HCT116 (cell line): ENCODE data around the gene STRBP. TPM values are rescaled to one million over a fixed set of nuclear protein-coding genes. Genes with fewer than 3 reads are reported as not detected.

Source experiments
- ATAC-seq: fragments of 200-7000 bp; cut with Tn5 transposase; 2 replicates; pipeline ENCODE4 v1.9.1; 2020; ENCODE audit warnings: mild to moderate bottlenecking, moderate library complexity
- BruUV-seq: library from RNA; stranded (reverse); fragments of 400-500 nt; replicated peaks from 2 replicates; lab custom pipeline; 2021; lab: Mats Ljungman, UMichigan
- CTCF ChIA-PET: fragments of 300-600 bp; sonication (Branson Sonifier 250); formaldehyde crosslinking; loops from one replicate; lab custom pipeline; 2021; ENCODE audit warnings: antibody characterized with exemption; lab: Charles Lee
- POLR2A ChIA-PET: fragments of 300-600, 350-600 bp; sonication (Branson Sonifier 250); formaldehyde crosslinking; loops from one replicate; lab custom pipeline; 2021; ENCODE audit warnings: antibody characterized with exemption; lab: Charles Lee
- RAD21 ChIA-PET, 2 experiments: fragments of 300-600 bp; sonication (Branson Sonifier 250); formaldehyde crosslinking; loops; one replicate each; lab custom pipeline; 2023; ENCODE audit warnings: low total read pairs in 2 of 2; ENCODE audit not compliant: uncharacterized antibody in 2 of 2, unreplicated experiment in 2 of 2, low non-redundant PET in 1 of 2; lab: Charles Lee
- DNase-seq: peaks from one replicate; pipeline ENCODE4 v3.0.0-alpha.2; 2010; ENCODE audit warnings: low read depth, low spot score
- H2AFZ ChIP-seq: fragments of 200-600 bp; shearing (Covaris generic), sonication (generic); 2 replicates; pipeline ENCODE4 v1.6.1; 2017; ENCODE audit warnings: low read depth, mixed run types, mixed read lengths, antibody characterized with exemption, low read length; ENCODE audit not compliant: poor library complexity, severe bottlenecking
- H3K27ac ChIP-seq: 2 replicates; pipeline ENCODE4 v1.5.1; 2012; ENCODE audit warnings: low read depth, low read length
- H3K27me3 ChIP-seq: fragments of 200-600 bp; sonication (generic); 2 replicates; pipeline ENCODE4 v1.6.1; 2016; ENCODE audit warnings: mixed run types, low read length, mixed read lengths; ENCODE audit not compliant: insufficient read depth
- H3K36me3 ChIP-seq, 2 experiments: fragments of 200-500 bp in 1 of 2; fragments of 200-600 bp in 1 of 2; sonication (Bioruptor generic) in 1 of 2; sonication (generic) in 1 of 2; 2 replicates each; pipeline versions ENCODE4 v1.5.1 to v1.6.1; 2014 to 2016; ENCODE audit warnings: low read length in 2 of 2, inconsistent platforms in 1 of 2, mixed read lengths in 1 of 2, mixed run types in 1 of 2; ENCODE audit not compliant: insufficient read depth in 2 of 2, control insufficient read depth in 1 of 2
- H3K4me1 ChIP-seq, 2 experiments: fragments of 200-600 bp in 1 of 2; sonication (generic) in 1 of 2; 2 replicates each; pipeline versions ENCODE4 v1.5.1 to v1.6.1; 2012 to 2017; ENCODE audit warnings: low read length in 2 of 2, inconsistent platforms in 1 of 2, mild to moderate bottlenecking in 1 of 2, mixed read lengths in 1 of 2, mixed run types in 1 of 2, moderate library complexity in 1 of 2; ENCODE audit not compliant: insufficient read depth in 2 of 2, control insufficient read depth in 1 of 2
- H3K4me2 ChIP-seq: fragments of 200-600 bp; sonication (generic); 2 replicates; pipeline ENCODE4 v1.6.1; 2017; ENCODE audit warnings: mixed run types, low read length, mixed read lengths
- H3K4me3 ChIP-seq, 2 experiments: fragments of 200-600 bp in 1 of 2; sonication (generic) in 1 of 2; replicated peaks in 1 of 2; 2 replicates each; pipeline ENCODE4 v1.5.1; 2011 to 2016; ENCODE audit warnings: low read length in 2 of 2, control low read depth in 1 of 2, low read depth in 1 of 2, mild to moderate bottlenecking in 1 of 2, mixed read lengths in 1 of 2, mixed run types in 1 of 2
- H3K79me2 ChIP-seq: fragments of 200-600 bp; sonication (generic); 2 replicates; pipeline ENCODE4 v1.6.1; 2017; ENCODE audit warnings: mild to moderate bottlenecking, mixed run types, low read length, moderate library complexity, mixed read lengths; ENCODE audit not compliant: insufficient read depth
- H3K9ac ChIP-seq: fragments of 200-600 bp; sonication (generic); 2 replicates; pipeline ENCODE4 v1.6.1; 2016; ENCODE audit warnings: low read length, mixed read lengths
- H3K9me2 ChIP-seq: fragments of 200-600 bp; sonication (generic), shearing (Covaris generic); 2 replicates; pipeline ENCODE4 v1.6.1; 2017; ENCODE audit warnings: mixed run types, mild to moderate bottlenecking, moderate library complexity; ENCODE audit not compliant: insufficient read depth
- H3K9me3 ChIP-seq, 2 experiments: fragments of 200-500 bp in 1 of 2; fragments of 200-600 bp in 1 of 2; sonication (Bioruptor generic) in 1 of 2; sonication (generic) in 1 of 2; 2 replicates each; pipeline ENCODE4 v1.6.1; 2014 to 2017; ENCODE audit warnings: low read length in 2 of 2, mixed read lengths in 2 of 2, inconsistent platforms in 1 of 2, low read depth in 1 of 2, mild to moderate bottlenecking in 1 of 2, mixed run types in 1 of 2, moderate library complexity in 1 of 2; ENCODE audit not compliant: control insufficient read depth in 1 of 2, insufficient read depth in 1 of 2
- H4K20me1 ChIP-seq: fragments of 200-600 bp; sonication (generic), shearing (Covaris generic); 2 replicates; pipeline ENCODE4 v1.6.1; 2017; ENCODE audit warnings: mixed run types, mild to moderate bottlenecking, moderate library complexity; ENCODE audit not compliant: insufficient read depth
- ATF3 ChIP-seq: IDR thresholded peaks from 2 replicates; pipeline ENCODE4 v1.6.1; 2012
- CBX3 ChIP-seq: IDR thresholded peaks from 2 replicates; pipeline ENCODE4 v1.6.1; 2012; ENCODE audit warnings: low read depth
- EGR1 ChIP-seq: IDR thresholded peaks from 2 replicates; pipeline ENCODE4 v1.6.1; 2012; ENCODE audit warnings: low read depth
- ELF1 ChIP-seq: IDR thresholded peaks from 2 replicates; pipeline ENCODE4 v1.6.1; 2012; ENCODE audit warnings: low read depth, borderline replicate concordance
- EZH2 ChIP-seq: fragments of 200-600 bp; sonication (generic); IDR thresholded peaks from 2 replicates; pipeline ENCODE4 v1.6.1; 2017; ENCODE audit warnings: antibody characterized with exemption, mixed run types
- EZH2phosphoT487 ChIP-seq: fragments of 200-600 bp; IDR thresholded peaks from 2 replicates; pipeline ENCODE4 v1.6.1; 2018; ENCODE audit warnings: antibody characterized with exemption, borderline replicate concordance
- POLR2A ChIP-seq: IDR thresholded peaks from 2 replicates; pipeline ENCODE4 v1.7.0; 2011; ENCODE audit warnings: borderline replicate concordance; ENCODE audit not compliant: insufficient read depth, insufficient read length; ENCODE audit errors: extremely low read depth
- POLR2AphosphoS5 ChIP-seq: IDR thresholded peaks from 2 replicates; pipeline ENCODE4 v1.6.1; 2011; ENCODE audit warnings: mild to moderate bottlenecking, low read depth, low read length, moderate library complexity
- RAD21 ChIP-seq: IDR thresholded peaks from 2 replicates; pipeline ENCODE4 v1.6.1; 2012; ENCODE audit warnings: low read depth, mild to moderate bottlenecking
- REST ChIP-seq: IDR thresholded peaks from 2 replicates; pipeline ENCODE4 v1.6.1; 2012; ENCODE audit warnings: low read depth
- SIN3A ChIP-seq: IDR thresholded peaks from 2 replicates; pipeline ENCODE4 v1.6.1; 2012; ENCODE audit warnings: low read depth
- SP1 ChIP-seq: IDR thresholded peaks from 2 replicates; pipeline ENCODE4 v1.6.1; 2012; ENCODE audit warnings: low read depth
- SRF ChIP-seq: IDR thresholded peaks from 2 replicates; pipeline ENCODE4 v1.6.1; 2012; ENCODE audit warnings: low read depth
- TCF7L2 ChIP-seq: IDR thresholded peaks from 2 replicates; pipeline ENCODE4 v1.7.0; 2011; ENCODE audit warnings: borderline replicate concordance, inconsistent platforms; ENCODE audit not compliant: insufficient read depth, insufficient read length; ENCODE audit errors: extremely low read depth
- YY1 ChIP-seq: IDR thresholded peaks from 2 replicates; pipeline ENCODE4 v1.6.1; 2011; ENCODE audit warnings: low read length, low read depth, moderate library complexity, mild to moderate bottlenecking; ENCODE audit not compliant: insufficient replicate concordance; ENCODE audit errors: extremely low read depth
- ZNF274 ChIP-seq: fragments of 200-500 bp; sonication (Bioruptor generic); IDR thresholded peaks from 2 replicates; pipeline ENCODE4 v1.6.1; 2014; ENCODE audit warnings: mild to moderate bottlenecking, low read depth, low read length, inconsistent platforms
- intact Hi-C: fragments of 100-400 bp; cut with micrococcal nuclease; formaldehyde crosslinking; loops from 2 replicates; pipeline ENCODE4 v1.10.0; 2022
- total RNA-seq: library from RNA; stranded (reverse); gene quantifications from one replicate; pipeline ENCODE4 v1.2.1, GENCODE V29; 2021; ENCODE audit not compliant: unreplicated experiment
- TF ChIP-seq, protein P1 (sequence below): IDR thresholded peaks from 2 replicates; pipeline ENCODE4 v1.6.1; 2011; ENCODE audit warnings: mild to moderate bottlenecking, low read length, moderate library complexity; ENCODE audit not compliant: insufficient replicate concordance; ENCODE audit errors: extremely low read depth
- TF ChIP-seq, protein P2 (sequence below): IDR thresholded peaks from 2 replicates; pipeline ENCODE4 v1.6.1; 2012

Gene STRBP
- total RNA-seq, 1 experiment from 2014 or later: 30.4 TPM

DNA sequence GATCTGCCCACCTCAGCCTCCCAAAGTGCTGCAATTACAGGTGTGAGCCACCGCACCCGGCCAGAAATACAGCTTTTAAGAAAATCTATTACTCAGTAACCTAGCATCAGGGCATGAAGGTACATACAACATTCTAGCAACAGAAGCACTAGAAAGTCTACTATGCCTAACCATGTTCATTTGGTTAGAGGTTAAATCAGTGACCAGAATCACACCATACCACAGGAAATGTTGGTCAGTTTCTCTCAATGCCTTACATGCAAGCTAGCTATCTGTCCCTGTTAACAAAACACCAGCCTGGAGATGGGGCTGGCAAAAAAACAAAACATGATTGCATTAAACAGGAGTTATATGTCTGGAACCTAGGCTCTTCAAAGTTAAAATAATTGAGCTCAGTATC is 104.1 kb downstream of the STRBP start:
- ChIA-PET CTCF (no interaction called here), RAD21 (interaction anchor here in 1 of 2 experiments (0.6 kb wide), 1 partner anchor 186 kb away, joined by 3 read pairs; no protein-coding TSS in a partner anchor), POLR2A (no interaction called here)
- Histone ChIP-seq H3K4me1 (no peaks in the 10 kb centered on the region), H3K9me3 (no peaks in the 10 kb centered on the region), H3K27me3 (no peaks in the 10 kb centered on the region), H3K36me3 (no peaks in the 10 kb centered on the region), H3K9ac (no peak overlapping the region), H3K27ac (no peak overlapping the region), H3K9me2 (no peaks in the 10 kb centered on the region), H2AFZ (no peak overlapping the region), H3K4me3 (no peak overlapping the region), H3K4me2 (no peak overlapping the region), H4K20me1 (no peaks in the 10 kb centered on the region), H3K79me2 (no peaks in the 10 kb centered on the region)
- no TSS peak for BruUV-seq
- intact Hi-C loops: no loop called here
- TF ChIP-seq YY1: no peak
- no peak for TF ChIP-seq POLR2AphosphoS5
- no peak for TF ChIP-seq ZNF274
- no peak for TF ChIP-seq EGR1
- no peak for TF ChIP-seq RAD21
- no peak for TF ChIP-seq TCF7L2
- no peak for TF ChIP-seq REST
- no peak for TF ChIP-seq CBX3
- no peak for TF ChIP-seq EZH2phosphoT487
- TF ChIP-seq ELF1: no peak
- TF ChIP-seq, protein P1, sequence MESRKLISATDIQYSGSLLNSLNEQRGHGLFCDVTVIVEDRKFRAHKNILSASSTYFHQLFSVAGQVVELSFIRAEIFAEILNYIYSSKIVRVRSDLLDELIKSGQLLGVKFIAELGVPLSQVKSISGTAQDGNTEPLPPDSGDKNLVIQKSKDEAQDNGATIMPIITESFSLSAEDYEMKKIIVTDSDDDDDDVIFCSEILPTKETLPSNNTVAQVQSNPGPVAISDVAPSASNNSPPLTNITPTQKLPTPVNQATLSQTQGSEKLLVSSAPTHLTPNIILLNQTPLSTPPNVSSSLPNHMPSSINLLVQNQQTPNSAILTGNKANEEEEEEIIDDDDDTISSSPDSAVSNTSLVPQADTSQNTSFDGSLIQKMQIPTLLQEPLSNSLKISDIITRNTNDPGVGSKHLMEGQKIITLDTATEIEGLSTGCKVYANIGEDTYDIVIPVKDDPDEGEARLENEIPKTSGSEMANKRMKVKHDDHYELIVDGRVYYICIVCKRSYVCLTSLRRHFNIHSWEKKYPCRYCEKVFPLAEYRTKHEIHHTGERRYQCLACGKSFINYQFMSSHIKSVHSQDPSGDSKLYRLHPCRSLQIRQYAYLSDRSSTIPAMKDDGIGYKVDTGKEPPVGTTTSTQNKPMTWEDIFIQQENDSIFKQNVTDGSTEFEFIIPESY: no peak
- TF ChIP-seq, protein P2, sequence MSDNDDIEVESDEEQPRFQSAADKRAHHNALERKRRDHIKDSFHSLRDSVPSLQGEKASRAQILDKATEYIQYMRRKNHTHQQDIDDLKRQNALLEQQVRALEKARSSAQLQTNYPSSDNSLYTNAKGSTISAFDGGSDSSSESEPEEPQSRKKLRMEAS: no peak
- TF ChIP-seq SRF: no peak
- no peak for TF ChIP-seq SP1
- no peak for TF ChIP-seq ATF3
- no peak for TF ChIP-seq EZH2
- TF ChIP-seq SIN3A: no peak
- TF ChIP-seq POLR2A: no peak
- DNase-seq (no peak), ATAC-seq (no peak)
